ENCODE measurements around the gene AFP. TPM values are rescaled to one million over a fixed set of nuclear protein-coding genes. Genes with fewer than 3 reads are reported as not detected.

Gene AFP
- total RNA-seq, 2 donors from 2014 or later, result not detected

GRCh38 chr4:73438582-73439215, 2.7 kb downstream of the AFP start:
- Histone ChIP-seq H3K4me1 (no peaks in the 10 kb centered on the region), H3K36me3 (no peaks in the 10 kb centered on the region), H3K4me3 (no peak overlapping the region), H3K27ac (no peak overlapping the region), H3K27me3 (no peaks in the 10 kb centered on the region), H3K9me3 (no peaks in the 10 kb centered on the region)
- TF ChIP-seq CTCF (IDR thresholded peaks at IDR 0.05), result no peak
- DNase-seq (ENCODE audit: low spot score), result no peak

- no peaks in the 10 kb centered on the region for H3K27me3 ChIP-seq
- no peaks in the 10 kb centered on the region for H3K36me3 ChIP-seq
- no peak for DNase-seq (ENCODE audit: low spot score)
- no peaks in the 10 kb centered on the region for H3K4me1 ChIP-seq
- H3K9me3 ChIP-seq, result no peaks in the 10 kb centered on the region
- no peak for TF ChIP-seq CTCF (IDR thresholded peaks at IDR 0.05)
- H3K27ac ChIP-seq, result no peak overlapping the region
- no peak overlapping the region for H3K4me3 ChIP-seq
Observed at GRCh38 chr4:73439445-73439844, 3.4 kb downstream of the AFP start.

GRCh38 chr4:73439991-73440390, 4.0 kb downstream of the AFP start:
- no peaks in the 10 kb centered on the region for H3K4me1 ChIP-seq
- no peak for DNase-seq (ENCODE audit: low spot score)
- no peaks in the 10 kb centered on the region for H3K36me3 ChIP-seq
- no peak overlapping the region for H3K4me3 ChIP-seq
- TF ChIP-seq CTCF (IDR thresholded peaks at IDR 0.05), result no peak
- H3K27me3 ChIP-seq, result no peaks in the 10 kb centered on the region
- H3K9me3 ChIP-seq, result no peaks in the 10 kb centered on the region
- H3K27ac ChIP-seq, result no peak overlapping the region

GRCh38 chr4:73440653-73441052, 4.6 kb downstream of the AFP start:
- H3K27ac ChIP-seq, result no peak overlapping the region
- no peaks in the 10 kb centered on the region for H3K36me3 ChIP-seq
- no peak for DNase-seq (ENCODE audit: low spot score)
- H3K9me3 ChIP-seq, result no peaks in the 10 kb centered on the region
- H3K4me3 ChIP-seq, result no peak overlapping the region
- no peaks in the 10 kb centered on the region for H3K4me1 ChIP-seq
- TF ChIP-seq CTCF (IDR thresholded peaks at IDR 0.05), result no peak
- no peaks in the 10 kb centered on the region for H3K27me3 ChIP-seq

GRCh38 chr4:73442275-73442674, 6.3 kb downstream of the AFP start:
- H3K27me3 ChIP-seq, result no peaks in the 10 kb centered on the region
- H3K36me3 ChIP-seq, result no peaks in the 10 kb centered on the region
- H3K9me3 ChIP-seq, result no peaks in the 10 kb centered on the region
- H3K4me1 ChIP-seq, result no peaks in the 10 kb centered on the region
- no peak overlapping the region for H3K4me3 ChIP-seq
- no peak for DNase-seq (ENCODE audit: low spot score)
- TF ChIP-seq CTCF (IDR thresholded peaks at IDR 0.05), result no peak
- H3K27ac ChIP-seq, result no peak overlapping the region

- H3K27ac ChIP-seq, result no peak overlapping the region
- no peaks in the 10 kb centered on the region for H3K27me3 ChIP-seq
- H3K36me3 ChIP-seq, result no peaks in the 10 kb centered on the region
- no peaks in the 10 kb centered on the region for H3K4me1 ChIP-seq
- TF ChIP-seq CTCF (IDR thresholded peaks at IDR 0.05), result no peak
- H3K4me3 ChIP-seq, result no peak overlapping the region
- no peaks in the 10 kb centered on the region for H3K9me3 ChIP-seq
- DNase-seq (ENCODE audit: low spot score), result no peak
Observed at GRCh38 chr4:73443224-73443623, 7.2 kb downstream of the AFP start.

Measured in right atrium auricular region (tissue), 2 donors.